Fibroblast of lung (primary cell): Measurements from ENCODE around the gene OVOL3.

ENCODE experiments used
- EZH2 ChIP-seq: IDR thresholded peaks from 2 replicates; pipeline ENCODE4 v1.5.1; 2012; ENCODE audit warnings: low read length, control low read depth, mild to moderate bottlenecking; ENCODE audit errors: missing control alignments
- TF ChIP-seq, protein P1 (sequence below), 2 donors: IDR thresholded peaks in 1 of 2; conservative IDR thresholded peaks in 1 of 2; 1 replicate in 1 of 2; 2 replicates in 1 of 2; pipeline ENCODE4 v1.5.1; 2011 to 2012; ENCODE audit warnings: low read length in 2 of 2, control low read depth in 1 of 2, inconsistent platforms in 1 of 2, low read depth in 1 of 2, mild to moderate bottlenecking in 1 of 2

DNA sequence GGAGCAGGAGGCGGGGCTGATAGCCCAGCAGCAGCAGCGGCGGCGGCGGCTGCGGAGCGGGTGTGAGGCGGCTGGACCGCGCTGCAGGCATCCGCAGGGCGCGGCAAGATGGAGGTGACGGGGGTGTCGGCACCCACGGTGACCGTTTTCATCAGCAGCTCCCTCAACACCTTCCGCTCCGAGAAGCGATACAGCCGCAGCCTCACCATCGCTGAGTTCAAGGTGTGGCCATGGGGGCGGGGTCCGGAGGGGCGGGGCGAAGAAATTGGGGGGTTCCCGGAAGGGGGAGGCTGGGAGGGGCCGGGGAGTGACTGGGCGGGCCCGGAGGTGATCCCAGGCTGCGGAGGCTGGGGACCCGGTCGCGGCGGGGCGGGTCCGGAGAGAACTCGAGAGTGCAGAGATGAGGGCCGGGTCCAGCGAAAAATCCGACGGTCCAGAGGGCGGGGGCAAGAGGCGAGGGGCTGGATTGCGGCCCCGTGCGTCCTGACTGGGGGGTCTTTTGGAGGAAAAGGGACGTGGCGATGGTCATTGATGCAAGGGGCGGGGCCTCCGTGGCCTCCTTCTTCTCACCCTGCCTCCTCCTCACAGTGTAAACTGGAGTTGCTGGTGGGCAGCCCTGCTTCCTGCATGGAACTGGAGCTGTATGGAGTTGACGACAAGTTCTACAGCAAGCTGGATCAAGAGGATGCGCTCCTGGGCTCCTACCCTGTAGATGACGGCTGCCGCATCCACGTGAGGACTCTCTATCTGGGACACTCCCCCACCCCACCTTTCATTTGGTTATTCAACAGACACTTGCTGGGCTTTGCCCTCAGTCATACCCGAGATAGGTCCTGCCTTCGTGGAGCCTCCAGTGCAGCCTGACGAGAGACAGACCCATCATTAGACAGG, 4.8 kb downstream of the OVOL3 start, which contains the start of gene TBCB:
- TF ChIP-seq, protein P1, sequence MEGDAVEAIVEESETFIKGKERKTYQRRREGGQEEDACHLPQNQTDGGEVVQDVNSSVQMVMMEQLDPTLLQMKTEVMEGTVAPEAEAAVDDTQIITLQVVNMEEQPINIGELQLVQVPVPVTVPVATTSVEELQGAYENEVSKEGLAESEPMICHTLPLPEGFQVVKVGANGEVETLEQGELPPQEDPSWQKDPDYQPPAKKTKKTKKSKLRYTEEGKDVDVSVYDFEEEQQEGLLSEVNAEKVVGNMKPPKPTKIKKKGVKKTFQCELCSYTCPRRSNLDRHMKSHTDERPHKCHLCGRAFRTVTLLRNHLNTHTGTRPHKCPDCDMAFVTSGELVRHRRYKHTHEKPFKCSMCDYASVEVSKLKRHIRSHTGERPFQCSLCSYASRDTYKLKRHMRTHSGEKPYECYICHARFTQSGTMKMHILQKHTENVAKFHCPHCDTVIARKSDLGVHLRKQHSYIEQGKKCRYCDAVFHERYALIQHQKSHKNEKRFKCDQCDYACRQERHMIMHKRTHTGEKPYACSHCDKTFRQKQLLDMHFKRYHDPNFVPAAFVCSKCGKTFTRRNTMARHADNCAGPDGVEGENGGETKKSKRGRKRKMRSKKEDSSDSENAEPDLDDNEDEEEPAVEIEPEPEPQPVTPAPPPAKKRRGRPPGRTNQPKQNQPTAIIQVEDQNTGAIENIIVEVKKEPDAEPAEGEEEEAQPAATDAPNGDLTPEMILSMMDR (conservative IDR thresholded peaks at IDR 0.05 in 1 of 2, IDR thresholded peaks at IDR 0.05 in 1 of 2; ENCODE audit: low read depth in 1 of 2, low read length in 2 of 2) = no peak
- no peak for TF ChIP-seq EZH2
